Gastroesophageal sphincter (tissue), 3 donors: ENCODE measurements around the gene PDE6D.
"Not testable (repeated sequence)": the region's sequence is repeated elsewhere in the genome, so short reads cannot be mapped to it uniquely, and the experiment has no call there.

Experiments used
- EP300 ChIP-seq: sonication (generic); formaldehyde crosslinking; IDR thresholded peaks from one replicate; pipeline ENCODE4 v1.6.1; 2017; ENCODE audit warnings: antibody characterized with exemption, mild to moderate bottlenecking
- POLR2A ChIP-seq, 2 donors: fragments of 450-650 bp; IDR thresholded peaks; one replicate each; pipeline ENCODE4 v1.6.1; 2017; ENCODE audit warnings: antibody characterized with exemption in 2 of 2, mild to moderate bottlenecking in 2 of 2, moderate library complexity in 1 of 2
- TF ChIP-seq, protein P1 (sequence below), 4 experiments: fragments of 200-600 bp in 2 of 4; fragments of 450-650 bp in 2 of 4; sonication (generic) in 1 of 4; IDR thresholded peaks; one replicate each; pipeline ENCODE4 v1.5.1; 2017 to 2019; ENCODE audit warnings: antibody characterized with exemption in 4 of 4, mild to moderate bottlenecking in 2 of 4, moderate library complexity in 2 of 4

DNA sequence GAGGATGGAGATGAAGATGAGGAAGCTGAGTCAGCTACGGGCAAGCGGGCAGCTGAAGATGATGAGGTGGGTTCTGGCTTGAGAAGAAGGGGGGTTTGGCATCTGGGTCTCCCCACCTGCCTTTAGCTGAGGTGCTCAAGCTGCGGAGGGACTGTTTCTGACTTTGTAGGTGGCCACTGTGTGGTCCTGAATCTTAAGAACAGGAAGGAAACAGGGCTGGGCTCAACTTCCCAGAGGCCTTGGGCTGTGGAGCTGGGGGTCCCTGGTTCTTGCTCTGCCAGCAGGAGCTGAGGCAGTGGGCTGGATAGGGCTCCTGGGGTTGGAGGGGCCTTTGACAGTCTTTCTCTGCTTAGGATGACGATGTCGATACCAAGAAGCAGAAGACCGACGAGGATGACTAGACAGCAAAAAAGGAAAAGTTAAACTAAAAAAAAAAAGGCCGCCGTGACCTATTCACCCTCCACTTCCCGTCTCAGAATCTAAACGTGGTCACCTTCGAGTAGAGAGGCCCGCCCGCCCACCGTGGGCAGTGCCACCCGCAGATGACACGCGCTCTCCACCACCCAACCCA lies 68.5 kb downstream of the PDE6D start:
- TF ChIP-seq POLR2A (IDR thresholded peaks at IDR 0.05): peak in 1 of 2 donors; percentile 1
- TF ChIP-seq, protein P1, sequence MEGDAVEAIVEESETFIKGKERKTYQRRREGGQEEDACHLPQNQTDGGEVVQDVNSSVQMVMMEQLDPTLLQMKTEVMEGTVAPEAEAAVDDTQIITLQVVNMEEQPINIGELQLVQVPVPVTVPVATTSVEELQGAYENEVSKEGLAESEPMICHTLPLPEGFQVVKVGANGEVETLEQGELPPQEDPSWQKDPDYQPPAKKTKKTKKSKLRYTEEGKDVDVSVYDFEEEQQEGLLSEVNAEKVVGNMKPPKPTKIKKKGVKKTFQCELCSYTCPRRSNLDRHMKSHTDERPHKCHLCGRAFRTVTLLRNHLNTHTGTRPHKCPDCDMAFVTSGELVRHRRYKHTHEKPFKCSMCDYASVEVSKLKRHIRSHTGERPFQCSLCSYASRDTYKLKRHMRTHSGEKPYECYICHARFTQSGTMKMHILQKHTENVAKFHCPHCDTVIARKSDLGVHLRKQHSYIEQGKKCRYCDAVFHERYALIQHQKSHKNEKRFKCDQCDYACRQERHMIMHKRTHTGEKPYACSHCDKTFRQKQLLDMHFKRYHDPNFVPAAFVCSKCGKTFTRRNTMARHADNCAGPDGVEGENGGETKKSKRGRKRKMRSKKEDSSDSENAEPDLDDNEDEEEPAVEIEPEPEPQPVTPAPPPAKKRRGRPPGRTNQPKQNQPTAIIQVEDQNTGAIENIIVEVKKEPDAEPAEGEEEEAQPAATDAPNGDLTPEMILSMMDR (IDR thresholded peaks at IDR 0.05): not testable (repeated sequence)
- not testable (repeated sequence) for TF ChIP-seq EP300
